T1000 (cell line): ENCODE measurements around the gene TMEM178B.

Experiments used
- DNase-seq: peaks from one replicate; lab custom pipeline; 2025; ENCODE audit warnings: mixed read lengths; lab: John Stamatoyannopoulos, UW

The TMEM178B gene

DNA sequence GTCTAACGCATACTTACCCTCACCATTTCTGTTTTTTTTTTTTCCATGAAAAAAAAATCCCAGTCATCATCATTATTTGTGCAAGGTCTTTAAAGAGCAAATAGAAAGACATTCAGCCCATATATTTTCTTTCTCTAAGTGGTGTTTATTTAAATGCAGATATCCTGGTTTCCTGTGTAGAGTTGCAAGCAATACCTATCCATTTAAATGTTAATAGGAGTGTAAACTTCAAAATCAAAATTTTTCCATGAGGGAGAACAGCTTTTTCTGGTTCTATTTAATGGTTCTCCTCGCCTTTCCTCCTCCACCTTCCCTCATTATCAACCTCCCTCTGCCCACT, 357.2 kb downstream of the TMEM178B start:
- DNase-seq = no peak

DNA sequence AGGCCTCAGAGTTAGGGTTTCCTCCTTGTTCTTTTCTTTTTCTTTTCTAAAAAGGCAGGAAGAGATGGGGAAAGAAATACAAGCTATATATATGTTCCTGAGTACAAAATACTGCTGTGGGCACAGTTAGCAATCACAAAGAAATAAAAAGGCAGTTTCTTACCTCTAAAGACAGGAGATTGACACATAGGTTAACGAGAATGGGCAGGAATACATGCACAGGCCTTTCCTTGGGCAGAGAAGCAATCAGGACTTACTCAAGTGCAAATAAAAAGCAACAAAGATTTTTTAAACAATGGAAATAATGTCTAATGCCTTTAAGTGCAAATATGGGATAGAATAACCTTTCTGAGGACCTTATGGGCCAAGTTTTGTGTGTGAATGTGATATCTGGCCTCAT, 357.8 kb downstream of the TMEM178B start:
- no peak for DNase-seq

DNA sequence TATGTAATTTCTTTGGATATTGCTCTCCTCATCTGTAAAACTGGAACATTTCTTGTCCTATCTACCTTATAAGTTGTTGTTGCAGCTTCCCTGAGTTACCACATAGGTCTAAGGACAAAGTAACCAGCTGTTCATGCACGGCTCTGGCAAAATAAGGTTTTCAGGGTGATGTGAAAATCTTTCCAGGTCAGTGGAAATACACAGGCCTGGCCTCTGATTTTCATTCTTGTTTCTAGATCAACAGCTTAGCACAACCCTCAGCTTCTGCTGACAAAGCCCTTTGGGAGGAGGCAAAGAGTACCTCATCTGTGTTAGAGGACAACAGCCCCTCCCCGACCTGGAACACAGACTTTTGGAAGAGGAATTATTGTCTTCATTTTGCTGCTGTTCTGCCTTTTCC, 359.8 kb downstream of the TMEM178B start:
- no peak for DNase-seq

DNA sequence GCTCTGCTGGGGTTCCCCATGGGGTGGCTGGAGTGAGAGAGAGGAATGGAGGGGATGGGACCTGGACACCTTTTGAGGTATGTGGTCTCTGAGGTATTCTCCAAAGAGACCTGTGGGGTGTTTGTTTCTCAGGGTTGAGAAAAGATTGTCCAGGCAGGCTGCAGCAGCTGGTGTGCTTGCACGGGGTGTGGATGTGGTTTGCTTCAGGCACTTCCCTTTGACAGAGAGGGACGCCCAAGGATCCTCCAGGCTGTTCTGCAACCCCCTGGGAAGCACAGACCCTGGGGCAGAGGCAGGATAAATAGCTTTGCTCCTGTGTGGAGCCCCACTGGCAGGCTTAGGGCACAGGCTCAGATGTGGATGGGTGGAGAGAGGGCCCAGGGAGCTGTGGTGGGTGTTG, 362.3 kb downstream of the TMEM178B start:
- DNase-seq = no peak

DNA sequence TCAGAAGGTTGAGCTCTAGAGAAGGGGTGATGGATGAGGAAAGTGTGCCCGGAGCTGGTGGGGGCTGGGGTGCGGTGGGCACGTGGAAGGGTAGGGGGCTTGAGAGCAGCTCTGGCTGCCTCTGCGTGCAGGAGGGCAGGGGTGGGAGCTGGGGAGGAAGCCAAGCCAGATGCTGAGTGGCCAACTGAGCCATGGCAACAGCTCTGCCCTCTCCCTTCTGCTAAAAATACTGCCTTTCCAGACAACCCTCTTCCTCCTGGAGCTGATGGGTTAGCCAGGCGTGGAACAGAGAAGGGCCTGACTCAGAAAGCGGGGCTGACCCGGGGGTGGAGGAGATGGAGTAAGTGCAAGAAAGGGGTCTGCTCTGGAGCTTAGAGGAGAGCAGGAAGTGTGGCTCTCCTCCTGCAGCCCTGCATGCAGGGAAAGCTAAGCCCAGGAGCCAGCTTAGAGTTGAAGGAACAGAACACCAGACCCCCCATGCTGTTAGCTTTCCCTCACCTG, 362.8 kb downstream of the TMEM178B start:
- no peak for DNase-seq

DNA sequence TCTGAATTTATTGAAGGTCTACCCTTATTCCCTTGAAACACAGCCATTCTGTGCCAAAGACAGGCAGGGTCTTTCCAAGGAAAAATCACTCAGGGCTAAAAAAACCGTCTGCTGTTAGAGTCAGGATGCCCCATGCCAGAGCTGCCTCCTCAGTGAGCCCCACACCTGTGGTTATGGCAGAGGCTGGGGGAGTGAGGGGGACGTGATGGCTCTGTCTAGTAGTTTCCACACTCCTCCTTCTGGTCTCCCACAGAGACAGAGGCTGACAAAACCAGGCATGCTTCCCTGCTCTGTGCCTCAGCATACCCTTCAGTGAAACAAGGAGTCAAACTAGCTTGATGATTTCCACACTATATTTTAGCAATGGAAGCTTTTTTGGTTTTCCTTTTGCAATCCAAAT, 365.3 kb downstream of the TMEM178B start:
- DNase-seq = no peak

DNA sequence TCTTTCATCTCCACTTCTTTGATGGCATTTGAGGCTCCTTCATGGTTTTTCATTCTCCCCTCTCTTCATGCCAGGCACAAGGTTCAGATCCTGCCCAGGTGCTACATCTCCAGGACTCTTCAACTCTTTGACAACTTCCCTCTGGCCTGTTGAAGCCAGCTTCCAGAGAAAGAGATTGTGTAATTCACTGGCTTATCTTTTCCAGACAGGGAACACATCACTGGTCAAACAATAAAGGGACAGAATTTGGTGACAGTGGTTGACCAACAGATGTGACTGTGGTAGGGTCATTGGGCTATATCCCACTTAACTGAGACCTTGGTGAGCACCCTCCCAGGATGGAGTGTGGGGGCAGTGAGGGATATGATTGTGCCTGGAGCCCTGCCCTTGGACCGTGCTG, 365.9 kb downstream of the TMEM178B start:
- DNase-seq = no peak

DNA sequence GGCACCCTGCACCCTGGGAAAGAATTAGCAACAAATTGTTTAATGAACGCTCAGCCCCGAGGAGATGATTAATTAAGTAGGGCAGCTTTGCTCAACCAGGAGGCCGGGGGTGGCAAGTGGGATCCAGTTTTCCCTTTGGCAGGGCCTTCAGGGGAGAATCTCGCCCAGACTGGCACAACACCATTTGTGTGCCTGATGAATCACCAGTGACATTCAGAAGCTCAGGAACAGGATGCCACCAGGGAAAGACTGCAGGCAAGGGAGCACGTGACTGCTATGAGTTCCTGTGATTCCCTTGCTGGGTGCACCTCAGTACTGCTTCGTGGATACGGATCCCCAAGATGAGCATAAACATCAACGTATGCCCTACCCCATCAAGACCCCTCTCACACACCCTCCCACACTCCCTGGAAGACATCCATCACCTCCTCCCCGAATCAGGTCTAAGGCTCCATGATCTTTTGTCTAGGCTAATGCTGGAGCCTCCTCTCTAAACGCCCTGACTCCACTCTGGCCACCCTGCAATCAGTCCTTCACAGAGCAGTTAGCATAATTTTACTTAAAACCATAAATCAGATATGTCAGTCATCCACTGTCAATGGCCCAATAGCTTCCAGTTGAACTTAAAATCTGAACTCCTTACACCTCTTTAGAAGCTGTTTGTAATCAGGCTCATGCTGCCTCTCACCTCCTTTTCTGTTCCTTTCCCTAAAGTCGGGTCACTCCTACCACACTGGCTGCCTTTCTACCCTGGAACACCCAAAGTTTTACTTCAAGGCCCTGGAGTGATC, 368.2 kb downstream of the TMEM178B start:
- no peak for DNase-seq

DNA sequence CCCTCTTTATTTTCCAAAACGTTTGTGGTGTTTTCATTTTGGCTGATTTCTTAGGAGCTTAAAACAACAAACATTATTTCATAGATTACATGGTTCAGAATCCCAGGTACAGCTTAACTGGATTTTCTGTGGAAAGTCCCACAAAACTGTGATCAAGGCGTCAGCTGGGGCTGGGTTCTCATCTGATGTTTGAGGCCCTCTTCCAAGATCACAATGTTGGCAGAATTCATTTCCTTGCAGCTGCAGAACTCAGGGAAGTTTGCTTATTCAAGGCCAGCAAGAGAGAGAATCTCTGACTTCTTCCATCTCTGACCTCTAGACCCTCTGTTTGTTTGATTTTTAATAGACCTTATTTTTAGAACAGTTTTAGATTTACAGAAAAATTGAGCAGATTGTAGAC, 368.9 kb downstream of the TMEM178B start:
- DNase-seq = no peak

DNA sequence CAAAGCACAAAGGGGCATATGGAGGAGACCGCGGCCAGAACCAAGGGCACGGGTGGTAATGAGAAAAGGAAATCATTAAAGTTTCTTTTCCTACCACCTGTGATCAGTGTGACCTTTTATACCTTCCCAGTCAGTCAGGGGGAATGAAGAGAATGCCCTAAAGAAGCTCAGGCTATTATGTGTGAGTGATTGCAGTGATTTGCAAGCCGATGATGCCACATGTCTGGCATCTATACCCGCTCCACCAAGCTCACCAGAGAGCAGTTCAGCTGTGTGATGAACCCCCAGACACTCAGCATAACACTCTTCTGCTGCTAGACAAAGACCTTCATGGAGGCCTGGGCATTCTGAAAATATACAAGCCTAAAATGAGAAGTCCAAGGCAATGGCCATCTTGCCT, 371.1 kb downstream of the TMEM178B start:
- DNase-seq = no peak

DNA sequence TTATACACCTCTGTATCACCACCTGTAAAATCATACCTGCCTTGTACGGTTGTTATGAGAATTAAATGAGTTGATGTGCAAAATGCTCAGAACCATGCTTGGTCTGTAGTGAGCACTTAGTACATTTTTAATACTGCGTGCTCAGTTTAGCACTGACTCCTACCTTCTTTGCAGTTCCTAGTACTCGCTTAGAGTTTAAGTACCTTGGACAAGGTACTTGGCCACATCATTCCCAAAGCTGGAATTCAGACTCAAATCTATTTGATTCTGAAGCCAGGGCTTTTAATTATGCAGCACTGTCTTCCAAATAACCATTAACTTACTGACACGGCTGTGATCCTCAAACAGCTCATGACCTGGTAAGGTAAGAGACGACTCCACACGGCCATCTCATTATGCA, 377.4 kb downstream of the TMEM178B start:
- DNase-seq = no peak

DNA sequence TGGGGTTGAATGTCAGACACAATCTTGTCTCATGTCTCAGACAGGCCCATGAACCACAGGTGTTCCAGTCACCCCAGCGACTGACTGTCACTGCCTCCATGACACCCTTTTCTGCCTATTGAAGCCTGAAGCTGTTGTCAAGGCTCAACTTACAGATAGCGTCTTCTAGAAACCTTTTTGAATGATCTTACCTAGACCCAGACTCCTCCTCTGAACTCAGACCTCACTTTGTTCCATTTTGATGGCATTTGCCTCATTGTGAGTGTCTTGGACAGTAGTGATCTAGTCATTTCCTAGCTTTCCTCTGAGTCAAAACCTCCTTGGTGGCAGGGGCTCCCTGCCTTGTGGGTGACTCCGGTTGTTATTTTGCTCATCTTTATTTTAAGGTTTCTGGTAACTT, 379.0 kb downstream of the TMEM178B start:
- DNase-seq = no peak

DNA sequence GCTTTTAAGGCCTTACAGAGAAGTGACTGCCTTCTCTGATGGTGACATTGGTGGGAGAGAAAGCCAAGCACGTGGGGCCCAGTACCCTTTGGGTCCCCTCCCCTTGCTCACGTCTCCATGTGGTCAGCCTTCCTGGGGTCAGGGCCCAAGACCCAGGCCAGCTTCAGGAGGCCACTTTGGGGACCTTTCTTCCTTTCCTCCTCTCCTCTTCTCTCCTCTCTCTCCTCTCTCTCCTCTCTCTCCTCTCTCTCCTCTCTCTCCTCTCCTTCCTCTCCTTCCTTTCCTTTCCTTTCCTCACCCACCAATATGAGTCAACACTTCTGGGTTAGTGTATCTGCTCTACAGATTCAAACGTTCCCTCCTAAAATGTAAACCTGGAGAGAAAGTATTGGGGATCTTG, 380.5 kb downstream of the TMEM178B start:
- no peak for DNase-seq

DNA sequence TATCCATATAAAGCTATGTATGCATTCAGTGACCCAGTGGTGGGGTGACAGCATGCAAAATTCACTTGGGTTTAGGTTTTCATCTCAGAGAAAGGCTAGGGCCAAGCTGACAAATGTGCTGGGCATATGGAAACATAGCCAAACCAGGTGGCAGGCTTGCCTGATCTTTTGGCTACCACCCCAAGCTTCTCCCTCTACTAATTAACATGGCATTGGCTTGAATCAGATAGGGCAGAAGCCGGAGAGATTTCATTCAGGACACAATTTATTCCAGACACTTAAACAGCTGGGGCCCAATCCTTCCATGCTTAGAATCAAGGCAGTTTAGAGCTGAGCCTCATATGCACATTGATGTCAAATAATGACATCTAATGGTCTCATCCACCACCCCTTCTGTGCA, 381.9 kb downstream of the TMEM178B start:
- DNase-seq = no peak

DNA sequence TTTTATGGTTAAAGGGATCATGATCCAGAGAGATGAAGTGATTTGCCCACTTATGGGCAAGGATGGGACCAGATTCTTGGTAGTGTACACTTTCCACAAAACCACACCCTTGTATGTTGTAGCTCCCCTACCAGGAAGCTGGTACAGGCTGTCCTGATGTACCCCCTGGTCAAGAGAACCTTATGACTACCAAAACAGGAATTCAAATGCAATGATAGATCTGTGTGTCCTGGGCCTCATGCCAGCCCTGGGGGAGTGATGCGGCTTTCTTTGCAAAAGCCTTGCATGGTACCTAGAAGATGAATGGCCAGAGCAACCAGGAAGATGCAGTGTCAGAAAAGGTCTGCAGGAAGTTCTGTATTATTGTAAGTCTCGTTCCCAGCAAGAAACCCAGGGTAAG, 382.4 kb downstream of the TMEM178B start:
- no peak for DNase-seq

DNA sequence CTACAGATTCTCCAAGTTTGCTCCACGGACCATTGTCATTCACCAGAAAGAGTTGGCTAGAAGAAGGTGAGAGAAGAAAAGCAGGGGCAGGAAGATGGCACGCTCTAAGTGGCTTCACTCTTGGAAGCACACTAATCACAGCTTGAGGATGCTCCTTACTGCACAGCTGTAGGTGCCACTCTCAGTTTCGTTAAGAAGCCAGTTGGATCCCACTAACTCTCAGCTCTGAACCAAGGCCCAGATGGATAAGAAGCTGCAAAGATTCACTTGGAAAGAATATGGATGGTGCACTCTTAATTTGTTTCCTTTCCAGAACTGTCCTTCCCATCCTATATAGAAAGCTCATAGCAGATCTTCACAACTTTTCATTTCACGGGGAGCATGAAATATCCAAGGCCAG, 382.8 kb downstream of the TMEM178B start:
- no peak for DNase-seq

DNA sequence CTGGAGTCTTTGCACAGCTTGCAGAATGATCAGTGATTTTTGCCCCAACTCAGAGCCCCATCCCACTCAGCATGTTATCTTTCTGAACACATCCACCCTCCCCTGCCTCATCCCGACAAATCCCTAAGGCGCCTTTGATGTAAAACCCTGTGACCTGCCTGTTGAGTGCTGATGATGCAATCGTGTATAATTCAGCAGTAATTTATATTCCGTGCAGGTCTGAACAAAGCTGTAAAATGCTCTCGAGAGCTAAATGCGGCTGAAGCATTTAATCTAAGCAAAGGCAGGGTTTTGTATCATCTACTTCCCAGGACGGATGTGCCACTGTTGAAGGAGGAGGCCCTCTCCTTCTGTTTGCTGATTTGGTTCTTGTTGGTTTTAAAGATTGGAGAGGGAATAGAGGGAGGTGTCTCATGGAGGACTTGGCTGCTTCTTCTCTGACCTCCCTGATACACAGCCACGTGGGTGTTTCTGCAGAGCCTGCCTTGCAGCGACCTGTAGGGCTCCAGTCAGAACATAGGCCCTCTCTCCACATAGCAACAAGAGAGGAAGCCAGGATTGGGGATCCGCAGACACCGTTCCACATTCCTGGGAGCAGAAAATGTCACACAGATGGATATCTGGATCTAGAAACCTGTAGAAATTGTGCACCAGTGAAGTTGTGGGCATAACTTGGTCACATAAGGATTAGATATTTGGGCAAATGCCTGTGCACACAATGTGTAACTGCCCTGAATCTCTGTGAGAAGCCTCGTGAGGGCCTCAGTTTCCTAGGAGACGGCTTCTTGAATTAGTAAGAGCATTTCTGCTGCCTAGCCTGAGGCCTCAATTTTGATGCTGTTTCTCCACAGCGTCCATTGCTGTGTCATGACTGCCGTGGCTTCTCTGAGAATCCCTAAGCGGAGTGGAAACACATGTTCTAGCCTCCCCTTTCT, 387.2 kb downstream of the TMEM178B start:
- DNase-seq = no peak

DNA sequence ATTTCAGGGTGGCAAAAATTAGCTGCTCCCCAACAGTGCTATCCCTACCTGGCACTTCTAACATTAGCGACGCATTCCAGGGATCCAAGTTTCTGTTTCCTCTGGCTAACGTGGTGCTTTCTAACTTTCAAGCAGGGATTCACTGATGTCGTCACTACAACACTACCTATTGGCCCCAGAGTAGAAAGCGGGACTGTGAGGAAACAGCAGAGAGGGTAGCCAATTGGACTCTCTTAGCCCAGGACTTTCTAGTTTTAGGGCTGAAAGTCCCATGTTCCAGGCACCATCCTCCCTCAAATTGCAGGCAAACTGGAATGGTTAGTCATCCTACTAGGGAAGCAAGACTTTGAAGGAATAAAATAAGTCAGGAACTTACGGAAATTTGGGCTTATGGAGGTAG, 388.1 kb downstream of the TMEM178B start:
- no peak for DNase-seq

DNA sequence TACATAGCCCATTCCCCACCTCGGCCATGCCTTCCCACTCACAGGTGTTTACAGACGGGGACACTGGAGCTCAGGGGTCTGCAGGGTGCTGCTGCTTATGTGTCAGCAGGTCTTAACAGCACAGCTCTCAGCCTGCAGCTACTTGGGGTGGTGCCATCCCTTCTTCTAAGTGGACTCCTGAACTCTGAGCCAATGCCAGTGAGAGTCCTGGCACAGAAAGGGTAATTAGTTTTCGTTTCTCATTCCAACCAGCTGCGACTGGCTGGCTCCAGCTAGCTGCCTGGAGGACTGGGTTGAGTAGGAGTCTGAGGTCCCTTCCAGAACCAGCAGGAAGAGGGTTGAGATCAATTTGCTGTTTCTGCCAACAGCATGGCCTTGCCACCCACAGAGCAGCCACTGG, 389.1 kb downstream of the TMEM178B start:
- DNase-seq = no peak

DNA sequence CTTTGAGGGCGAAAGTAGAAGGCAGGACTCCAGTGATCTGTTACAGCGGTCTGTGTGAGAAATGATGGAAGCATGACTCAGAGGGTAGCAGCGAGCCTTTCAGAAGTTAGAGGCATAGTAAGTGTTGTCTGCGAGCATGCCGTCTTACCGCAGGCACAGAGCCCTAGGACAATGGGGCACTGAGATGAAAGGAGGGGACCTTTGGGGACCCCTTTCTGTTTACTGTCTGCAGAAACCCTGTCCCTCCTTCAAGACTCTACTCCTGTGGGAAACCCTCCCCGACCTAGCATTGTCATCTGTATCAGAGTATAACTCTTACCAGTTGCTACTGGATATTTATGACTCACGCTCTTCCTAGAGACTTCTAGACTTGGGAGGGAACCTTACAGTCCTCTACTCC, 390.1 kb downstream of the TMEM178B start:
- no peak for DNase-seq

DNA sequence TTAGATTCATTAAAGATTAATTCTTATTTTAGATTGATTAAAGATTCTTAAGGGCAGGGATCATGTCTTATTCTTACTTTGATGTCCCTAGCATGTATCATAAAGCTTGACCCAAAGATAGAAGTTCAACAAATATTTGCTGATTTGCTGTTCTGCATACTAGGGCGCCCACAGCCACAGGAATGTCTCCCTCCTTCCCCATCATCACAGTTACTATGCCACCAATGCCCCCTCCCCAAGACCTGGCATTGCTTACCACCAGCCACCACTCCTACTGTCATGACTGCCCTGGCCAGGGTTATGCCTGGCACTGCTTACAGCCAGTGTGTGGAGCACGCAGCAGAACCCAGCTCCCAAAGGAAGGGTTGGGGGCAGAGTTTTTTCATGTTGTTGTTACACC, 390.7 kb downstream of the TMEM178B start:
- no peak for DNase-seq

DNA sequence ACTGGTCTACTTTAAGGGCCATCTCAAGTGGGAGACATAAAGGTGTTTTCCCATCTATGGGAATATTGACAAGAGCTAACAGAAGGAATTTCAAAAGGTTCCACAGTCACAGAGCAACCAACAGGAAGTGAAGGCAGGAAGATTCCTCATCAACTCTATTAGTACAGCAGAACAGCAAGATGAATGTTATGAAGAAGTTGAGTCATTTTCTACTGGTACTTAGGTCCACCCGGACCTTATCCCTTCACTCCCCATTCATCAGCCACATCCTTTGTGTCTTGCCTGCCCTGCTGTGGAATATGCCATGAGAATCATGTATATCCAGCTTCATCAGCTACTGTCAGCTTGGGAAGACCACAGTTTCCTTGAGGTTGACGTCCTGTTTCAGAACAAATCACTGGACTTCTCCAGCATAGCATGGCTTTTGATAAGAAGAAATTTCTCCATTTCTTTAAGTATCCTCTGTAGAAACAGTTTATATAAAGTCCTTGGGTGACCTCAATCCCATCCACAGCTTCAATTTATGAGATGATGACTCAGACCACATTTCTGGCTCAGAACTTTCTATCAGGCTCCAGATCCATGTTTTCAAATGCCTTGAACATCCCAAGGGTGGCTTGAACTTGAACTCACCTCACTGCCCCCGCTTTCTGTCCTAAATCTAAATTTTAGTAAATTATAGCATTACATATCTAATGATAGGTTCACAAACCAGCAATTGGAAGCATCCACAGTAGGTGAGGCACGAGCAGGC, 392.5 kb downstream of the TMEM178B start:
- no peak for DNase-seq

DNA sequence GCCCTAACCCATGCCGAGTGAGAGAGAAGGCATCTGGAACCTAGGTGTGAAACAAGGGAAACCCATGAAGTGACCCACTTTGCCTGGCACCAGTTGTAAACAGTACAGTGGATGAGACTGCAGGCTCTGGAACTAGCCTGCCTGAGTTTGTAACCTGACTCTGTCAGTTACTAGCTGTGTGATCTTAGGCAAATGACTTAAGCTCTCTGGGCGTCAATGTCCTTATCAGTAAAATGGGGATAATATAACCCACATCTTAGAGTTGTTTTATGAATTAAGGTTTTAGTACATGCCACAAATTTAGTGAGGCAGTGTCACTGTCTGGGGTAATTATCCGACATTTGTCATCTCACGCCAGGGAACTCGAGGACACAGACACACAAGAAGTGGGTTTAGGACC, 394.5 kb downstream of the TMEM178B start:
- no peak for DNase-seq
